Esophagus (tissue), 2 donors: Measurements from ENCODE around the gene PSMG4. TPM values are rescaled to one million over a fixed set of nuclear protein-coding genes. Genes with fewer than 3 reads are reported as not detected.

Source experiments
- H3K27ac ChIP-seq, 2 donors: one replicate each; pipeline ENCODE4 v1.5.1; 2013; ENCODE audit warnings: low read depth in 2 of 2, mild to moderate bottlenecking in 2 of 2, inconsistent platforms in 1 of 2, low read length in 1 of 2, moderate library complexity in 1 of 2
- H3K27me3 ChIP-seq, 2 donors: one replicate each; pipeline ENCODE4 v1.6.1; 2013; ENCODE audit warnings: low read length in 2 of 2, control low read depth in 1 of 2, mild to moderate bottlenecking in 1 of 2; ENCODE audit not compliant: insufficient read depth in 2 of 2, control insufficient read depth in 1 of 2
- H3K36me3 ChIP-seq, 2 donors: one replicate each; pipeline ENCODE4 v1.6.1; 2013; ENCODE audit warnings: low read length in 1 of 2; ENCODE audit not compliant: control insufficient read depth in 2 of 2, insufficient read depth in 2 of 2
- H3K4me1 ChIP-seq, 2 donors: one replicate each; pipeline ENCODE4 v1.6.1; 2013; ENCODE audit warnings: low read length in 1 of 2; ENCODE audit not compliant: control insufficient read depth in 2 of 2, insufficient read depth in 2 of 2
- H3K4me3 ChIP-seq, 2 donors: one replicate each; pipeline ENCODE4 v1.5.1; 2013; ENCODE audit warnings: low read length in 2 of 2, mild to moderate bottlenecking in 2 of 2, low read depth in 1 of 2, moderate library complexity in 1 of 2
- H3K9me3 ChIP-seq, 2 donors: one replicate each; pipeline ENCODE4 v1.6.1; 2013; ENCODE audit warnings: mild to moderate bottlenecking in 2 of 2, low read depth in 1 of 2, low read length in 1 of 2, moderate library complexity in 1 of 2; ENCODE audit not compliant: control insufficient read depth in 2 of 2, insufficient read depth in 1 of 2
- WGBS, 2 donors: extraction: QIAGEN DNeasy Blood & Tissue Kit; methylation state at CpG; one replicate each; pipeline ENCODE4 v1.1.7; 2013; 5-methylcytosine and 5-hydroxymethylcytosine counted together
- polyA plus RNA-seq, 2 donors: library from polyadenylated mRNA; stranded (reverse); fragments of 200-250 nt; gene quantifications; one replicate each; pipeline ENCODE4 v1.2.3, GENCODE V29; 2013
- donor health status: healthy with polysubstance abuse.
- donor health status: Bipolar disorder and iron deficiency.

PSMG4 gene
- polyA plus RNA-seq, 2 donors = 31.6 to 33.3 TPM

DNA sequence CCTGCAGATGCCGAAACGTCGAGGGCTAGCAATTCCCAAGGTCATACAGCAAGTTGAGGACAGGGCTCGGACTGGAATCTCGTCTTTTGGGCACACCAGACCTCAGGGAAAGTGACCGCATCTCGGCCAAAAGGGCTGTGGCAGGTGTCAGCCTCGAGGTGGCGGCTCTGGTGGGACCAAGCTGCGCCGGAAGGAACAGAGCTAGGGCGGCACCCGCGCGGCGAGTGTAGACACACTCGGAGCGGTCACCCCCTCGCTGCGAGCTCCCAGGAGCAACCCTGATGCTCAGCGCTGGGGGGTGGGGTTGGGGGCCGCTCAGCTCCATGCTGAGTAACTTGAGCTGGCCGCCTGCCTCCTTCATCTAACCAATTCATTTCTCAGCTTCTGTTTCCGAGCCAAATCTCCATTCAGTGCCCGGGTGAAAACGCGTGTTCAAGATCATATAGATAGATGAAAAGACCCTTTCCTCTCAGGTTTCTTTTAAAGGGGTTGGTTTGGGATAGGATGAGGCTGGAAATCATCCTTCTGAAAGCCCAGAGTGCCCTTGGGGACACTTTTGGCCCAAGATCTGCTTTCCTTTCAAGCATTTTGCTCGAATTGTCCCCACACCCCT lies 29.1 kb upstream of the PSMG4 start:
- H3K4me3 ChIP-seq = peak overlapping the region in 1 of 2 donors; percentile 16

DNA sequence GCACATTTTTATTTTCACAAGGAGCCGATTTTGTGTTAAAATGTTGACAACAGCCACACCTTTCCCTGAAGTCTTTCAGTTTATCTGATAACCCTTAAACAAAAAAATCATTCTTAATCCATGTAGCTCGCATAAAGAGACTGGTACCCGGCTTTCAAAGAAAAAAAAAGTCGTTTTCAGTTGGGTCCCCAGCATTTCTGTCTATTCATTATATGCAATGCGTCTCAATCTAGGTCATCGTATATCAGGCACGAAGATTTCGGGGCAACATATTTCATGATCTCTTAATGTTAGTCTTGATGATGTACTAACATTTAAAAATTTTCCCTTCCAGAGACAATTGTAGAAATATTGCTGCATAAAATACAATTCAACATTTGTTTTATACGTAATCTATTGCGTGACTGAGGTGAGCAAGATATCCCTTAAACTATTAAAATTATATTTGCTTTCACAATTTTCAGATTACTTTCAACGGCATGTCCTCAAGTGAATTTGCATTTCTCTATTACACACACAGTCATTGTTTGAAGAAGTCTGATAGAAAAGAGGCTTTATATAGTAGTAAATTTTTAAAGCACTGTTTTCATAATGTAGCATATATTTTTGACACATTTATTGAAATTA lies 28.4 kb upstream of the PSMG4 start:
- Histone ChIP-seq H3K9me3 (no peaks in the 10 kb centered on the region), H3K27me3 (peaks cover 0 to 31% of the 10 kb centered on the region in 2 donors), H3K27ac (no peak overlapping the region), H3K4me3 (no peak overlapping the region), H3K36me3 (no peaks in the 10 kb centered on the region), H3K4me1 (peaks cover 6 to 30% of the 10 kb centered on the region in 2 donors)
- 26 to 33% methylated on average over 11 of the region's 11 CpGs for WGBS, 2 donors

More for the DNA sequence above, 29.1 kb upstream of the PSMG4 start:
- Histone ChIP-seq H3K27ac (no peak overlapping the region), H3K27me3 (peaks cover 0 to 31% of the 10 kb centered on the region in 2 donors), H3K9me3 (no peaks in the 10 kb centered on the region), H3K4me1 (peaks cover 6 to 30% of the 10 kb centered on the region in 2 donors), H3K36me3 (no peaks in the 10 kb centered on the region)
- 9 to 10% methylated on average over 28 of the region's 28 CpGs for WGBS, 2 donors

DNA sequence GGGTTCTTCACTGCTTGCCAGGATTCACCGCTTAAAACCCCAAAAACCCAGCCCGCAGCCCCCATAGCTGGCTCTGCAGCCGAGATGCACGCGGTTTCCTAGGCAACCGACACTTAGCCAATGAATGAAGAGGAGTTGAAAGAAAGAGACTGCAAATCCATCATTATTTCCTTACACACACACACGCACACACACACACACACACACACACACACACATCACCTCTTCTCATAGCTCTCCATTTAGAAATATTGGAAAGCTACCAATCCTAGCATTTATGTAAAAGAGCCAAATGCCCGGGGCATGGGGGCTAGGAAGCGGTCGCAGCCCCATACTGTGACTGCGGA lies 27.9 kb upstream of the PSMG4 start:
- Histone ChIP-seq H3K9me3 (no peaks in the 10 kb centered on the region), H3K27me3 (peaks cover 0 to 33% of the 10 kb centered on the region in 2 donors), H3K36me3 (no peaks in the 10 kb centered on the region), H3K4me1 (peaks cover 6 to 30% of the 10 kb centered on the region in 2 donors), H3K27ac (peak overlapping the region; percentile 57 to 71), H3K4me3 (peak overlapping the region; percentile 39 to 54)
- whole genome bisulfite sequencing, 2 donors = 3 to 5% methylated on average over 11 of the region's 11 CpGs

DNA sequence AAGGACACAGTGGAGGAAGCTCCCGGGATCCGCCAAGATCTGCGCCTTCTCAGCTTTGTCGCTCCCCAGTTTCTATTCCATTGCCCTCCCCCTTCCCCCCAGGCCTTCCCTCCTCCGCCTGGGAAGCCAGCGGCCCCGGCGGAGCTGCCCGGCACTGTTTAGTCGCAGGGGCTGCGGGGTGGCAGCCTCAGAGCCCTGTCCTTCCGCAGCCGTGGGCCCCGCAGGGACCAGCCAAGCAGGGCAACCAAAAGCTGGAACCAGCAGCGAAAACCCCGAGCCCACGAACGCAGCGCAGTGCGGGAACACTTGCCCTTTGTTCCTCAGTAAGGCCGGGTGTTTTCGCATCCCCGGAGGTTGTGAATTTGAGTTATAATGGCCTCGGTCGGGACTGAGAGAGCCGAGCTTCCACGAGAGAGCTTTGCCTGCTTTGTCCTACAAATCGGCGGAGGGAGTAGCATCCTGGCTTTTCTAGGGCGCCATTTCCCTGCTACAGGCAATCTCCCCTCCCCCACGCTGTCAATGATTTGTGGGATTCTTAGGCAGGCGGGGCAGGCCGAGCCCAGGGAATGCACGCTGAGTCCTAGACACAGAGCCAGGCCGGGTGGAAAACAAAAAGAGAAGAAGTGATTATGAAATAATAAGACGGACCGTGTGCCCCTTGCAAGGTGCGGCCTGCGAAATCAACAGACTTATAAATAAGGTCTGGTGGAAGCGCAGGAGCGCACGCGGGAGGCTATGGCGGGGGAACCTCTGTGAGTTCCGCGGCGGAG lies 27.3 kb upstream of the PSMG4 start:
- Histone ChIP-seq H3K9me3 (no peaks in the 10 kb centered on the region), H3K4me1 (peaks cover 6 to 30% of the 10 kb centered on the region in 2 donors), H3K4me3 (peak overlapping the region; percentile 39 to 54), H3K27ac (peak overlapping the region; percentile 57 to 71), H3K36me3 (no peaks in the 10 kb centered on the region), H3K27me3 (peaks cover 0 to 30% of the 10 kb centered on the region in 2 donors)
- 2% methylated on average over 47 of the region's 47 CpGs for WGBS, 2 donors

DNA sequence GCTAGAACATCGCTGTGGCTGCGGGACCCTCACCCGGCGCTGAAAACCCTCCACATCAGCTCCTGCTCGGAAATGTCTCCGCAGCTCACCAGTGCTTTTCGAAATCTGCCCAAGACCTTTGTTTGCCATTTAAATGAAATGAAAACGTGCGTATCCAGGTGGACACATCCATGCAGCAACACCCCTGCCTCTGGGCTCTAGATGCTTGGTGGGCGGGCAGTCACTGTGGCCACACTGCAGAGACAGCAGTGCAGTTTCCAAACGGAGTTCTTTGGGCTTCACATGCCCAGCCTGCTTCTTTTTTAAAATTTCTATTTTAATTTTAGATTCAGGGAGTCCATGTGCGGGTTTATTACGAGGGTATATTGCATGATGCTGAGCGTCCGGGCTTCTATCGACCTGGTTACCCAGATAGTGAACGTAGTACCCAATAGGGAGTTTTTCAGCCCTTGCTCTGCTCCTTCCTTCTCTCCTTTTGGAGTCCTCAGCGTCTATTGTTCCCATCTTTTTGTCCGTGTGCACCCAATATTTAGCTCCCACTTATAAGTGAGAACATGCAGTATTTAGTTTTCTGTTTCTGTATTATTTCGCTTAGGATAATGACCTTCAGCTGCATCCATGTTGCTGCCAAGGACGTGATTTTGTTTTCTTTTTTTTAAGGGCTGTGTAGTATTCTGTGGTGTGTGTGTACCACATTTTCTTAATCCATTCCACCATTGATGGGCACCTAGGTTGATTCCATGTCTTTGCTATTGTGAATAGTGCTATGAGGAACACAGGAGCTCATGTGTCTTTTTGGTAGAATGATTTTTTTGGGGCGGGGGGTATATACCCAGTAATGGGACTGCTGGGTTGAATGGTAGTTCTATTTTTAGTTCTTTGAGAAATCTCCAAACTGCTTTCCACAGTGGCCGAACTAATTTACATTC lies 26.5 kb upstream of the PSMG4 start:
- Histone ChIP-seq H3K27me3 (peaks cover 0 to 28% of the 10 kb centered on the region in 2 donors), H3K4me1 (peaks cover 6 to 27% of the 10 kb centered on the region in 2 donors), H3K4me3 (peak overlapping the region; percentile 39 to 54), H3K27ac (peak overlapping the region in 1 of 2 donors; percentile 56), H3K9me3 (no peaks in the 10 kb centered on the region), H3K36me3 (no peaks in the 10 kb centered on the region)
- 28 to 36% methylated on average over 23 of the region's 23 CpGs for WGBS, 2 donors

DNA sequence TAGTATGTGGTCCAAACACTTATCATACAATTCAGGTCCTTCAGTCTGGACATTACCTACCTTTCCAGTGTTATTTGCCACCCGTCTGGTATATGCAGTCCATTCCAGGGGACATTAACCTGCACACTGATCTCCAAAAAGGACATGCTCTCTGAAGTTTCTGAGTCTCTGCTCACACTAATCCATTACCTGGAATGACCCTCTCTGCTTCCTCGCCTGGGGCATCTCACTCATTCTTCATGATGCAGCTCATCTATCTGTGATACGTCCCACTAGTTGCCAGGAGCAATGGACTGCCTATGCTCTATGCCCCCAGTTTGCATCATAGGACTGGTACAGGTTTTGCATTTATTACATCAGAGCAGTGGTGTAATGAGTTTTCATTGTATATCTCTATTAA lies 25.4 kb upstream of the PSMG4 start:
- H3K4me3 ChIP-seq = no peak overlapping the region
- WGBS, 2 donors = 81 to 85% methylated on average over 3 of the region's 3 CpGs
- H3K36me3 ChIP-seq = no peaks in the 10 kb centered on the region
- peaks cover 6 to 18% of the 10 kb centered on the region in 2 donors for H3K4me1 ChIP-seq
- no peak overlapping the region for H3K27ac ChIP-seq
- no peaks in the 10 kb centered on the region for H3K9me3 ChIP-seq
- H3K27me3 ChIP-seq = peaks cover 0 to 19% of the 10 kb centered on the region in 2 donors

DNA sequence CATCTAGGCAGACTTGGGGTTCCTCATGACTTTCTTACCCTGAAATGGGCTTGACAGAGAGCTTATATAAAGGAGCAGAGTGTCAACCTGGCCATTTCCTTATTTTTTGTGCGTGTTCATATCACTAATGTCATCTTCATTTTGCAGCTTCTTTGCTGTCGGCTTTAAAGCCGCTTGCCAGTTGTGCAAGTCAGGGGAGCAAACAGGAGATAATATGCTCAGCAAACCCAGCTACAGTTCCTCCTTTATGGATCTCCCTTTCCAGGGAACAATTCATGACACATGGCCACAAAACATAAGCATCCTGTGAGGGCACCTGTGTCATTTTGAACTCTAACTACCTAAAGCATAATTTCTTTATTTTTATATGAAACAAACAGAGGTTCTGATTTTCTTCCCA lies 24.8 kb upstream of the PSMG4 start:
- peaks cover 0 to 18% of the 10 kb centered on the region in 2 donors for H3K27me3 ChIP-seq
- 85 to 87% methylated on average over 3 of the region's 3 CpGs for WGBS, 2 donors

DNA sequence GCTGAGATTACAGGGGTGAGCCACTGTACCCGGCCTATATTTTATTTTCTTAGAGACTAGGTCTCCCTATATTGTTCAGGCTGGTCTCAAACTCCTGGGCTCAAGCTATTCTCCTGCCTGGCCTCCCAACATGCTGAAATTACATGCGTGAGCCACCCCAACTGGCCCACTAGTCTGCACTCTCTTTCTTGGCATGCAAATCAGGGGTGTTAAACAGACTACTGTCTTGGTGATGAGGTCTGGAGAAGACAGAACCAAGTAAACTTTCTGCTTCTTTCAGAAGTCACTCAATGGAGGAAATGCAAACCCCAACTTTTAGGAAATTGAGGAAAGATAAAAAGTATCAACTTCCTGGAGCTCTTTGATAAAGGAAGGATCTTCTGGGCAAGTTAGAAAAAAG lies 23.3 kb upstream of the PSMG4 start:
- no peaks in the 10 kb centered on the region for H3K36me3 ChIP-seq
- H3K4me3 ChIP-seq = no peak overlapping the region
- H3K4me1 ChIP-seq = peaks cover 2 to 10% of the 10 kb centered on the region in 2 donors
- 88 to 94% methylated on average over 2 of the region's 2 CpGs for WGBS, 2 donors
- H3K9me3 ChIP-seq = no peaks in the 10 kb centered on the region
- H3K27ac ChIP-seq = no peak overlapping the region
- H3K27me3 ChIP-seq = peaks cover 0 to 7% of the 10 kb centered on the region in 2 donors

More for the DNA sequence above, 24.8 kb upstream of the PSMG4 start:
- Histone ChIP-seq H3K27ac (no peak overlapping the region), H3K4me1 (peaks cover 2 to 15% of the 10 kb centered on the region in 2 donors), H3K4me3 (no peak overlapping the region), H3K9me3 (no peaks in the 10 kb centered on the region), H3K36me3 (no peaks in the 10 kb centered on the region)

DNA sequence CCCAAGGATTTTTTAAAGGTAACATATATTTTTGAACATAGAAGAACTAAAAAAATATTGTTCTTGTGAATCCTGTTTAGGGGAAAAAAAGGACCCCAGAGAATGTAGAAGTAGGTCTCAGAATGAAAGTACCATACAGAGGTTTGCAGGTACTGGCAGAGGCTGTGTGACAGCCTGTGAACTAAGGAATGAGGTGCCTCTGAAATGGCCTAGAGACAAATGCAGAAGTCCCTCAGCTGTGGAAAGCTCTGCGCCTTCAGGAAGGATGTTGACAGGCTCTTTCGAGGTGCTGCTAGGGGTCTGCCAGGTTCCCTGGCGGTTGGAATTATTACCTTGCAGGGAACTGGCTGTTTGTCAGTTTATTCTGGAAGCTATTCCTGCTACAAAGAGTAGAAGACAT lies 22.7 kb upstream of the PSMG4 start:
- no peaks in the 10 kb centered on the region for H3K9me3 ChIP-seq
- peaks cover 0 to 7% of the 10 kb centered on the region in 2 donors for H3K27me3 ChIP-seq
- H3K27ac ChIP-seq = no peak overlapping the region
- peaks cover 2 to 9% of the 10 kb centered on the region in 2 donors for H3K4me1 ChIP-seq
- no peaks in the 10 kb centered on the region for H3K36me3 ChIP-seq
- no peak overlapping the region for H3K4me3 ChIP-seq
- WGBS, 2 donors = 69 to 80% methylated on average over 3 of the region's 3 CpGs
